MM.1S (cell line): ENCODE data around the gene FADS3.

Experiments
- DNase-seq: peaks from one replicate; pipeline ENCODE4 v3.0.0-alpha.2; 2015
- H2AFZ ChIP-seq: fragments of 300-600 bp; sonication (generic); 2 replicates; pipeline ENCODE4 v1.6.0; 2016; ENCODE audit warnings: antibody characterized with exemption, low read length
- H3F3A ChIP-seq: fragments of 300-600 bp; sonication (generic); 2 replicates; pipeline ENCODE4 v1.6.1; 2016; ENCODE audit warnings: mild to moderate bottlenecking, antibody characterized with exemption, low read length, moderate library complexity, mixed read lengths; ENCODE audit not compliant: insufficient read depth
- H3K27ac ChIP-seq: fragments of 300-600 bp; sonication (generic); 2 replicates; pipeline ENCODE4 v1.5.1; 2016; ENCODE audit warnings: mild to moderate bottlenecking, low read length
- H3K27me3 ChIP-seq: fragments of 300-600 bp; sonication (generic); replicated peaks from 2 replicates; pipeline ENCODE4 v1.6.0; 2016; ENCODE audit warnings: low read length; ENCODE audit not compliant: insufficient read depth
- H3K36me3 ChIP-seq: fragments of 300-600 bp; sonication (generic); replicated peaks from 2 replicates; pipeline ENCODE4 v1.6.1; 2016; ENCODE audit warnings: mild to moderate bottlenecking, low read length, mixed read lengths; ENCODE audit not compliant: insufficient read depth
- H3K4me1 ChIP-seq: fragments of 300-600 bp; sonication (generic); 2 replicates; pipeline ENCODE4 v1.6.1; 2016; ENCODE audit warnings: low read length, mixed read lengths
- H3K4me2 ChIP-seq: fragments of 300-600 bp; sonication (generic); 2 replicates; pipeline ENCODE4 v1.6.0; 2016; ENCODE audit warnings: low read depth, low read length
- H3K4me3 ChIP-seq: fragments of 300-600 bp; sonication (generic); 2 replicates; pipeline ENCODE4 v1.5.1; 2016; ENCODE audit warnings: low read length, mixed read lengths
- H3K79me2 ChIP-seq: fragments of 300-600 bp; sonication (generic); 2 replicates; pipeline ENCODE4 v1.6.1; 2016; ENCODE audit warnings: mixed run types, low read length, mixed read lengths
- H3K9ac ChIP-seq: fragments of 300-600 bp; sonication (generic); 2 replicates; pipeline ENCODE4 v1.6.1; 2016; ENCODE audit warnings: low read length, mixed read lengths
- H3K9me2 ChIP-seq: fragments of 300-600 bp; sonication (generic); replicated peaks from 2 replicates; pipeline ENCODE4 v1.6.1; 2016; ENCODE audit warnings: mild to moderate bottlenecking, low read length, mixed read lengths; ENCODE audit not compliant: insufficient read depth
- H3K9me3 ChIP-seq: fragments of 300-600 bp; sonication (generic); replicated peaks from 2 replicates; pipeline ENCODE4 v1.6.1; 2016; ENCODE audit warnings: mild to moderate bottlenecking, low read length, mixed read lengths; ENCODE audit not compliant: insufficient read depth
- H4K20me1 ChIP-seq: fragments of 300-600 bp; sonication (generic); 2 replicates; pipeline ENCODE4 v1.6.1; 2016; ENCODE audit warnings: mild to moderate bottlenecking, low read length, moderate library complexity, mixed read lengths; ENCODE audit not compliant: insufficient read depth
- CTCF ChIP-seq: fragments of 300-600 bp; sonication (generic); IDR thresholded peaks from 2 replicates; pipeline ENCODE4 v1.5.1; 2016; ENCODE audit warnings: antibody characterized with exemption, low read length, mixed read lengths
- EZH2 ChIP-seq: fragments of 300-600 bp; sonication (generic); optimal IDR thresholded peaks from 2 replicates; pipeline ENCODE3; 2017; ENCODE audit warnings: low read depth, mild to moderate bottlenecking, antibody characterized with exemption, low read length, mixed read lengths
- EZH2phosphoT487 ChIP-seq: fragments of 300-600 bp; sonication (generic); IDR thresholded peaks from 2 replicates; pipeline ENCODE4 v1.6.1; 2018; ENCODE audit warnings: antibody characterized with exemption, low read length

FADS3 gene

GRCh38 chr11:61898247-61898582 lies 6.9 kb upstream of the FADS3 start:
- Histone ChIP-seq H3K4me3 (no peak overlapping the region), H3K4me2 (no peak overlapping the region), H3K27ac (no peak overlapping the region), H3K4me1 (peaks cover 4% of the 10 kb centered on the region; the same call in 1 of the 2 replicates), H3K9ac (no peak overlapping the region), H3K36me3 (no peaks in the 10 kb centered on the region), H3K9me2 (no peaks in the 10 kb centered on the region), H3K27me3 (peaks cover 26% of the 10 kb centered on the region), H3K79me2 (no peaks in the 10 kb centered on the region), H2AFZ (no peak overlapping the region), H3K9me3 (no peaks in the 10 kb centered on the region), H3F3A (no peaks in the 10 kb centered on the region), H4K20me1 (no peaks in the 10 kb centered on the region)
- TF ChIP-seq CTCF: no peak
- no peak for TF ChIP-seq EZH2
- no peak for TF ChIP-seq EZH2phosphoT487
- DNase-seq: no peak

GRCh38 chr11:61897387-61898246 lies 6.3 kb upstream of the FADS3 start:
- Histone ChIP-seq H3K9ac (no peak overlapping the region), H4K20me1 (no peaks in the 10 kb centered on the region), H3K4me2 (no peak overlapping the region), H3K9me2 (no peaks in the 10 kb centered on the region), H2AFZ (0 out of 2 replicates have a peak overlapping the region, but pooled peaks have one; percentile 23), H3K4me1 (peaks cover 4% of the 10 kb centered on the region; the same call in 1 of the 2 replicates), H3K36me3 (no peaks in the 10 kb centered on the region), H3K79me2 (no peaks in the 10 kb centered on the region), H3K27ac (no peak overlapping the region), H3K9me3 (no peaks in the 10 kb centered on the region), H3F3A (0 out of 2 replicates have a peak, but pooled peaks cover under 1% of the 10 kb centered on the region), H3K4me3 (no peak overlapping the region), H3K27me3 (peaks cover 30% of the 10 kb centered on the region)
- peak; percentile 46 for DNase-seq
- TF ChIP-seq EZH2phosphoT487 (no peak), CTCF (peak; percentile 85), EZH2 (no peak)

- TF ChIP-seq CTCF (no peak), EZH2 (no peak), EZH2phosphoT487 (no peak)
- H3K4me1 ChIP-seq: peaks cover 4% of the 10 kb centered on the region; the same call in 1 of the 2 replicates
- H3K4me3 ChIP-seq: no peak overlapping the region
- H3K4me2 ChIP-seq: no peak overlapping the region
- no peaks in the 10 kb centered on the region for H3K9me3 ChIP-seq
- H3K27me3 ChIP-seq: peaks cover 30% of the 10 kb centered on the region
- H3K36me3 ChIP-seq: no peaks in the 10 kb centered on the region
- peaks cover 9% of the 10 kb centered on the region; the same call in 1 of the 2 replicates for H3F3A ChIP-seq
- H4K20me1 ChIP-seq: no peaks in the 10 kb centered on the region
- no peak overlapping the region for H2AFZ ChIP-seq
- DNase-seq: no peak
- H3K27ac ChIP-seq: no peak overlapping the region
- no peak overlapping the region for H3K9ac ChIP-seq
- no peaks in the 10 kb centered on the region for H3K79me2 ChIP-seq
- H3K9me2 ChIP-seq: no peaks in the 10 kb centered on the region
Observed at GRCh38 chr11:61896665-61897386, 5.5 kb upstream of the FADS3 start.
